ENCODE results near the gene ABCC1. TPM values are rescaled to one million over a fixed set of nuclear protein-coding genes. Genes with fewer than 3 reads are reported as not detected.
"Not testable (repeated sequence)": the region's sequence is repeated elsewhere in the genome, so short reads cannot be mapped to it uniquely, and the experiment has no call there.

Gene ABCC1
- total RNA-seq, 1 donor from 2014 or later: 7.2 TPM

DNA sequence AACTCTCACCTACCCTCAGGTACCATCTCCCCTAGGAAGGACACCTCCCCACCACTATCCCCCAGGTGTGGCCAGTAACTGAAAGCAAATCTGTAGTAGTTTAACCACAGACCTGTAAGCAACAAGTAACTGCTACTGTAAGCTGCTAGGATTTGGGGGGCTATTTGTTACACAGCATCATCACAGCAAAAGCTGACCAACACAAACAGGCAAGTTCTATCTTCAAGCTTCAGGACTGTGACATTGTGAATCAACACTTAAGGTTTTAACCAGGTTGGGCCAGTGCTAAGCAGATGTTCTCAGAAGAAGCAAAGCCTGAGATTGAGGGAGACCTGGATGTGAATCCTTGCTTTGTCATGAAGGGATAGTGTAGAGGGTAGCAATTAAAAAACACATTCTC, 226.9 kb downstream of the ABCC1 start:
- no peak for DNase-seq (ENCODE audit: low read depth)

DNA sequence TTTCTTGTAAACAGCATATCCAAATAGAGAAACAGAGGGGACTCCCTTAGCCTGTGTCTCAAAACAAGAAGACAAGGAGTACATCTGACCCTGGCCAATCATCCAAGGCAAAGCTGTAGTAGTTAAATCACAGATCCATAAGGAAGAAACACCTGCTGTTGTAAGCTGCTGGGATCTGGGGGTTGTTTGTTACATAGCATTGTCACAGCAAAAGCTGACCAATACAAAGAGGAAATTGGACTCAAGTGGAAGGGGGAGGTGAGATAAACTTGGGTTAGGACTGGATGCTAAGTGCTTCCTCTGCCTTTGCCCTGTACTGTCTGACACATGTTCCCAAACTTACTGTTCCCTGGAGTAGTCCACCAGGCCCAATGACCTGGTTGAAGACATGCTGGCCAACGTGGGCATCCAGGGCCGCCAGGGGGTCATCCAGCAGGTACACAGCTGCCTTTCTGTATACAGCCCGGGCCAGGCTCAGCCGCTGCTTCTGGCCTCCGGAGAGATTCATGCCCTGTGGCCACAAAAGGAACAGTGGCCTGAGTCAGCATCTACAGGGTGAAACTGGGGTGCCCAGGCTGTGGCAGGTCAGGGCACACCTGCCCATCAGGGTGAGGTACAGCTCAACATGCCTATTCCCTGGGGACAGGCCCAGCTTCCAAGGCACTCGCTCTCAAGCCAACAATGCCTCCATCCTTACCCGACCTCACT, 229.2 kb downstream of the ABCC1 start:
- no peak for DNase-seq (ENCODE audit: low read depth)

GRCh38 chr16:16181748-16182147, 232.3 kb downstream of the ABCC1 start:
- DNase-seq (ENCODE audit: low read depth): not testable (repeated sequence)

DNA sequence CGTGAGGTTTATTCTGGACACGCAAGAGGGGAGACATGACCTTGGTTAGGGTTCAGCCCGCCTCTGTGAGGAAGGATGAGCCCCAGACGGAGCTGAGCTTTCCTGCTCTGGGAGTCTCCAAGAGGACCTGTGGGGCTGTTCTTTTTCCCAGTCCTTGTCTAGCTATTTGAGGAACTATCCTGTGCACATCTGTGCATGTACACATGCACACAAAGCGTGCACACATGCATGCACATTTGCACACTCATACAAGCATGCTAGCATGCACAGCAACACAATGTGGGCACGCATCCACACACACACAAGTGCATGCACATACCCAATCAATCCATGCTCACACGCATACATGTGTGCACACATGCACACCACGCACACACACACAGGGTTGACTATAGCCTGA, 233.5 kb downstream of the ABCC1 start:
- DNase-seq (ENCODE audit: low read depth): no peak

DNA sequence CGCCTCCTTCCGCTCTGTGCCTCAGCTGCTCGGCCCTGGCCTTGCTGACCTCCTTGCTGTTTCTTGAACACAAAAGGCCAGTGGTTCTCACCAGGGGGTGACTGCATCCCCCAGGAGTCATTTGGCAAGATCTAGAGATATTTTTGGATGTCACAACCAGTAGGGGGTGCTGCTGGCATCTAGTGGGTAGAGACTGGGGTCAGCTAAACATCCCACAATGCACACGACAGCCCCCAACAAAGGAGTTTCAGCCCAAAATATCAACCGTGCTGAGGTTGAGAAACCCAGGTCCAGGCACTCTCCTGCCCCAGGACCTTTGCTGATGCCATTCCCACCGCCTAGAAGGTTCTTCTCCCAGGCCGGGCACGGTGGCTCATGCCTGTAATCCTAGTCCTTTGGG, 234.1 kb downstream of the ABCC1 start:
- no peak for DNase-seq (ENCODE audit: low read depth)

- no peak for DNase-seq (ENCODE audit: low read depth)
Measured at GRCh38 chr16:16184594-16184993, 235.2 kb downstream of the ABCC1 start.

- DNase-seq (ENCODE audit: low read depth): no peak
Measured at GRCh38 chr16:16185095-16185494, 235.7 kb downstream of the ABCC1 start.

- DNase-seq (ENCODE audit: low read depth): no peak
Measured at GRCh38 chr16:16186820-16187219, 237.4 kb downstream of the ABCC1 start.

DNA sequence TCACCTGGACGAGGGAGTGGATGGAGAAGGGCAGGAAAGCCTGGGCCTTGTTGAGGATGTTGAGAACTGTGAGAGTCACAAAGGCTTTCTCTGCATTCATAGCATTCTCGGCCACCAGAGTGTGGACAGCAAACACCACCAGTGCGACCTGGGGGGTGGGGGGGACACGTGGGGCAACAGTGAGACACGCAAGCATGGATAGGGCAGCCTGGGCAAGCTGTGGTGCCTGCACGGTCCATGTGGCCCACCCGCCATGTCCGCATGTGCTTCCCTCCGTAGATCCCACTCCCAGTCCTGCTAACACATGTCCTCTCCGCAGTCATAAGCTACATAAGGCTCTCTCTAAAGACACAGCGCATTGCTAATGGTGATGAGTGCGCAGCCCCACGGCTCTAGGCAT, 239.4 kb downstream of the ABCC1 start:
- DNase-seq (ENCODE audit: low read depth): no peak

GRCh38 chr16:16189842-16190241, 240.4 kb downstream of the ABCC1 start:
- DNase-seq (ENCODE audit: low read depth): no peak

DNA sequence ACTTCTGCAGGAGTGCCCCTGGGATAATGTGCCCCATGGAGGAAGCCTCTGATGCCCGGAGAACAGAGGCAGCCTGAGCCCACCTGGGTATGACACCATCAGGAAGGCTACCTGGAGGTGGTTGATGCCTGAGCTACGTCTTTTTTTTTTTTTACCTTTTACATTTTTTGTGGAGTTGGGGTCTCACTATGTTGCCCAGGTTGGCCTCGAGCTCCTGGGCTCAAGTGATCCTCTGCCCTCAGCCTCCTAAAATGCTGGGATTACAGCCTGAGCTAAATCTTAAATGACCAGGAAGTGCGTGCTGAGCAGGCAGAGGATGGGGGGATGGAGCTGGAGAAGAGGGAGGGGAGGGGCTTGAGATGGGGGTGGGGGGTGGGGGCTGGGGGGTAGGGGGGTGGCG, 241.1 kb downstream of the ABCC1 start:
- no peak for DNase-seq (ENCODE audit: low read depth)

DNA sequence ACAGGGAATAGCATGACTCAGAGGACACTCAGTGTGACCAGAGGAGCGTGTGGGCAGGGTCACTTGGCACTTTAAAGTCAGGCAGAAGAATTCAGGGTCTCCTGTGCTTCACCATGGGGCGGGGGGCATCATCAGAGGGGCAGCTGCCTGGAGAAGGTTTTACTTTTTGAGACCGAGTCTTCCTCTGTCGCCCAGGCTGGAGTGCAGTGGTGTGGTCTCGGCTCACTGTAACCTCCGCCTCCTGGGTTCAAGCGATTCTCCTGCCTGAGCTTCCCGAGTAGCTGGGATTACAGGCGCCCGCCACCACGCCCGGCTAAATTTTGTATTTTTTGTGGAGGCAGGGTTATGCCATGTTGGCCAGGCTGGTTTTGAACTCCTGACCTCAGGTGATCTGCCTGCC, 241.6 kb downstream of the ABCC1 start:
- DNase-seq (ENCODE audit: low read depth): not testable (repeated sequence)

- DNase-seq (ENCODE audit: low read depth): no peak
Measured at GRCh38 chr16:16191493-16192167, 242.2 kb downstream of the ABCC1 start.

Other genes starting within 250 kb of the ABCC1 start
- gene MYH11, start 92.6 kb upstream of the ABCC1 start, total RNA-seq: 0.03 and 0.05 TPM in 2 replicates
- gene CEP20, start 61.0 kb upstream of the ABCC1 start, total RNA-seq: 45.5 and 46.5 TPM in 2 replicates

Measured in myocyte (in vitro differentiated cells).